RKO (cell line): ENCODE results near the gene SERHL2.
"Not testable (repeated sequence)": the region's sequence is repeated elsewhere in the genome, so short reads cannot be mapped to it uniquely, and the experiment has no call there.

Experiments used
- DNase-seq: peaks from one replicate; pipeline ENCODE4 v3.0.0-alpha.2; 2016; ENCODE audit warnings: low spot score

The SERHL2 gene, protein sequence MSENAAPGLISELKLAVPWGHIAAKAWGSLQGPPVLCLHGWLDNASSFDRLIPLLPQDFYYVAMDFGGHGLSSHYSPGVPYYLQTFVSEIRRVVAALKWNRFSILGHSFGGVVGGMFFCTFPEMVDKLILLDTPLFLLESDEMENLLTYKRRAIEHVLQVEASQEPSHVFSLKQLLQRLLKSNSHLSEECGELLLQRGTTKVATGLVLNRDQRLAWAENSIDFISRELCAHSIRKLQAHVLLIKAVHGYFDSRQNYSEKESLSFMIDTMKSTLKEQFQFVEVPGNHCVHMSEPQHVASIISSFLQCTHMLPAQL

DNA sequence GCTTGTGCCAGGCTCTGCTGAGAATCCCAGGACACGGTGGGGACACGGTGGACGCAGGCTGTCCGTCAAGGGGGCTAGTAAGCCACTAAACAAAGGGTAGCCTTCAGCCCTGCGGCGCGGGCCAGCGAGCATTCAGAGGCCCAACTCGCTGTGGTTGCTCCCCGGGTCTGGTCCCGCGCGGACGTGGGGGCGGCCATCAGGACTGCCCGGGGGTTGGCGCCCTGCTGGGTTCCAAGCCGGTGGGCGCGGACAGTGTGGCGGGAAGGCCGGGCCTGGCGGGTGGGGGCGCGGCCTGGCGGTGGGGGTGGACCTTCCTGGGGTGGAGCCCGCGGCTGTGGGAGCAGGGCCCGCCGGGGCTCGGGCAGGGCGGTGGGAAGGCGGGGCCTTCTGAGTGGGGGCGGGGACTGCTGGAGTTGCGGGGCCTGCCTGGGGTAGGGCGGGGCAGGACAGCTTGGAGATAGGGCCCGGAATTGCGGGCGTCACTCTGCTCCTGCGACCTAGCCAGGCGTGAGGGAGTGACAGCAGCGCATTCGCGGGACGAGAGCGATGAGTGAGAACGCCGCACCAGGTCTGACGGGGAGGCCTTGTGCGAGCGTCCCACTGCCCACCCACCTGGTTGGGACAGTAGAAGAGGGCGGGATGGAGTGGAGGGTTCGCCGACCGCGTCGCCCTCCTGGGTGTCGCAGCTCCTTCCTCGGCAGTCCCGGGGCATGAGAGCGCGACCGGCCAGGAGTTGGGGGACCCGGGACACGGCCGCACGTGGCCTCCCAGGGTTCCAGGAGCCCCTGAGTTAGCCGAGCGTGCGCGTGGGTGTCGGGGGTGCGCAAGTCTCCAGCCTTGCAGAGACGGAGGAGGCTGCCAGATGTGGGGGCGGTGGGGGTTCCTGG, at the start of gene SERHL2:
Gene SERHL2, plus strand, starts transcription at position 482 of the 887 bp plus-strand sequence. Its CDS starts 65 bp downstream, at position 547.
- DNase-seq: no peak

DNA sequence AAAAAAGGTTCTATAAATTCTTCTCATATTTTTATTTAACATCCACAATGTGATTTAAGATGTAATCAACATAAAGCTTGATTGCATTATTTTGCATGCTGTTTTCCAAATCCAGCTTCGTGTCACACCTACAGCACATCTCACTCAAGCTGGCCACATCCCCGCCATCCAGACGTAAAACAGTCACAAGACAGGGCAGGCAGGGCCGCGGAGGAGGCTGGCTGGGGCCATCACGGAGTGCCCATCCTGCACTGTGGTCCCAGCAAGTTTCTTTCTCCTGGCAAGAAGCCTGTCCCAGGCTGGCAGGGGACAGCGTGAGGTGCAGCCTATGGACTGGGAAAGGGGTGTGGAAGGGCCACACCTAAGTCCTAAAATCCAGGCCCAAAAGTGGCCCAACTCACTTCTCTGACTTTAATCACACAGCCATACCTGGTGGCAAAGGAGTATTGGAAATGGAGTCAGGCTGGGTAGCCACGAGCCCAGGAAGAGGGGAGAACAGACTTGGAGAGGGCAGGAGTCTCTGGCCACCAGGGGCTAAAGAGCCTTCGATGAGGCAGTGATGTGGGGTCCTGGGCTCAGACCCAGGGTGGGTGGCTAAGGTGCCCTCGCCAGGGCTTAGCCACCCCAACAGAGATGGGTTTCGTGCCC, 45.3 kb upstream of the SERHL2 start:
- not testable (repeated sequence) for DNase-seq

DNA sequence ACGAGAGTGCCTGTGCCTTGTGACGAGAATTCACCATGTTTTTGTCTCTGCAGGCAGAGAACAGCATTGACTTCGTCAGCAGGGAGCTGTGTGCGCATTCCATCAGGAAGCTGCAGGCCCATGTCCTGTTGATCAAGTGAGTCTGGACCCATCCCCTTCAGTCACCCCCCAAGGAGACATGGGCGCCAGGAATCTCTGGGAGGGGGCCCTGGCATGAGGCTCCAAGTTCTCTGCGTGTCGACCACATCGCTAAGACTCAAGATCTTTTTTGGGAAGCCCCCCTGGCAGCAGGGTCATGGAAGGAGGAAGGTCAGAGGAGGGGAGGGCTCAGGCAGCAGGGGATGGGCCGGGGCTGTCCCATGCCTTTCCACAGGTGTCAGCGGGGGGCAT, 44.8 kb upstream of the SERHL2 start:
- not testable (repeated sequence) for DNase-seq

DNA sequence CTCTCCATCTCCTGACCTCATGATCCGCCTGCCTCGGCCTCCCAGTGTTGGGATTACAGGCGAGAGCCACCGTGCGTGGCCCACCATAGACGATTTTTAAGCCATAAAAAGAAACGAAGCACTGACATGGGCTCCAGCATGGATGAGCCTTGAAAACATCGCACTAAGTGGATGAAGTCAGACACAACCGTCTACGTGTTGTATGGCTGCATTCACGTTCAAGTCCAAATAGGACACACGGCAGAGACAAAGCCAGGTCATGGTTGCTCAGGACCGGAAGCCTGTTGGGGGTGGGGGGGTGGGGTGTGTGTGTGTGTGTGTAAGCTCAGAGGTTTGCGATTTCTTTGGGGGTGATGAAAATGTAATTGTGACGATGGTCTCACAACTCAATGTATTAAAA, 44.2 kb upstream of the SERHL2 start:
- DNase-seq: no peak

DNA sequence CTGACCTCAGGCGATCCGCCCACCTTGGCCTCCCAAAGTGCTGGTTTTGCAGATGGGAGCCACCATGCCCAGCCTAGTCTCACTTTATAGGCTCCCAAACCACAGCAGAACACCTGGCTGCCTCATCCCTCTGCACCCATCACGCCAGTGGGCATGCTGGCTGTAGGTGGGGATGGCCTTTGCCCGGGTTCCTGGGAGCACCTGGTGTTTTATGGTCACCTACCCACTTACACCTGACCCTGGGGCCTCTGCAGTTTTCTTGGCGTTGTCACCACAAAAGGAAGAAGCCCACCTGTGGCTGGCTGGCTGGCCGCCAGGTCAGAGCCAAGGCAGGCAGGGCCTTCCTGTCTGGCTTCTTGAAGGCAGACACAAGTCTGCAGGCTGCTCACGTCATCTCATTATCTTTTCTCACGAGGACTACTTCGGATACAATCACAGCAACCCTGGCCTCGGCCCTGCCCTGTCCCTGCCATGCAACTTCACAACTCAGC, 42.3 kb upstream of the SERHL2 start:
- no peak for DNase-seq

DNA sequence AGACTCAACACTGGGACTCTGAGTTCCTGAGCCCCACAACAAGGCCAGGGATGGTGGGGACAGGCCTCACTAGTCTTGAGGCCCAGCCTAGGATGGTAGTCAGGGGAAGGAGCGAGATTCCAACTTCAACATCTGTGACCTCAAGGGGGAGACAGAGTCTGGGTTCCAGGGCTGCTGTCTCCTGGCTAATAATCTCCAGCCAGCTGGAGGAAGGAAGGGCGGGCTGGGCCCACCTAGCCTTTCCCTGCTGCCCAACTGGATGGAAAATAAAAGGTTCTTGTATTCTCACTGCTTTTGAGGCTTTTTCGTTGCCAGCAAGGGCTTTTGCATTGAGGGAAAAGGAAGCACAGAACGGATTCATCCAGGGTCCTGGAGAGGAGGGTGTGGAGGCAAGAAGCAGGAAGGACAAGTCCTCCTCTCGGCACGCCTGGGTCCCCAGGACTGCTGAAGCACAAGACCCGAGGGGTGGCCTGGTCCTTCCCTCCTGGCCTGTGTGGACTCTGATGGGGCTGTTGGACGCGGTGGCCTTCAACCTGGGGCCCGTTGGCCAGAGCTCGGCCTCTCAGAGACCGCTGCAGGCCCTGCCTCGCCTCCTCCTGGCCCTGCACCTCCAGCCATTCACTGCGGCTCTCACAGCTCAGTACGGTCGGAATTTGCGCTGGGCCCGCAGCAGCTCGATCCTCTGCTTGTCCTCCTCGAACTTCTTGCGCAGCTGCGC, 41.3 kb upstream of the SERHL2 start:
- DNase-seq: peak; percentile 41

DNA sequence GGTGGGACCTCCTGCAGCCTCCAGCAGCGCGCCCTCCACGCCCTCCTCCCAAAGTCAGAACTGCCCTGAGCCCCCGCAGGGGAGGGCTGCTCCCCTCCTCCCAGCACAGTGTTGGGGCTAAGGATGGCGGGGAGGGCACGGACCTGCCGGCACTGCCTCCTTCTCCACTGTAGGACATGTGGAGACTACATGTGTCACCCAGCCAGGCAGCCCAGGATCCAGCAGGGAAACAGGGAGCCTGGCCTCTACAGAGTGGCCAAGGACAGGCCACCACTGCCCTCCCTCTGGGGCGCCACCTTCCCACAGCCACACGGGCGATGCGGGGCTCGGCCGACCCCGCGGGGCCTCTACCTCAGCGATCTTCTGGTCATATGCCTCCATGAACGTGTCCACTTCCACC, 39.4 kb upstream of the SERHL2 start:
- DNase-seq: not testable (repeated sequence)

DNA sequence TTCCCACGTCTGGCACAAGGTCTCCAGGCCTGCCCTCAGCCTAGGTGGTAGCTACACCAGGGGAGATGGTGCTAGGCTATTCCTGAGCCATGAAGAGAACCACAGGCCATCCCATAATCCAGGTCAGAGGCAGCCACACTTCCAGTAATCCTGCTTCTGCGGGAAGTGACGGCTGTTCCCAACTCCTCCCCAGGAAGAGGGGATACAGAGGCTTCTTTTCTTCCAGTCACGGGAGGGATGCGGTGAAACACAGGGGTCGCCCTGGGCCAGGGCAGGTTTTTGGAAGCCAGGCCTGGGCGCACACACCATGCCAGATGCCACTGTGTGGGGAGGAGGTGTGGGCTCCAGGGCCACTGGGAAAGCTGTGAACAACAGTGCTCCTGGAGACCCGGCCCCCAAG, 38.5 kb upstream of the SERHL2 start:
- DNase-seq: not testable (repeated sequence)

DNA sequence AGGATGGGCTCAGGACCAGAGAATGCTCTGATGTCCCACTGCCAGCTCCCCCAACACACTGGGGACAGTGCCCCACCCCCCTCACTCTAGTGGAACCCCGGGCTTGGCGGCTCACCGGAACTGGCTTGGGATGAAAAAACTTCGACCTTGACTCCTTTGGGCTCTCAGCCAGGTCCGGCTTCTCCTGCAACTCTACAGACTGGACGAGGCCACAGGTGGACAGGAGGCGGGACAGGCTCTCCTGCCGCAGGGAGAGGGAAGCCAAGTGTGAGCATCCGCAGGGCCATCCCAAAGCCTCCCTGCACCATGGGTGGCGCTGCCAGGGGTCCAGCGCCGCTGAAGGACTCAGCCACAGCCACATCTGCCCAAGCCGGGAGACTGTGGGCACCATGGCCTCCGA, 37.9 kb upstream of the SERHL2 start:
- no peak for DNase-seq

DNA sequence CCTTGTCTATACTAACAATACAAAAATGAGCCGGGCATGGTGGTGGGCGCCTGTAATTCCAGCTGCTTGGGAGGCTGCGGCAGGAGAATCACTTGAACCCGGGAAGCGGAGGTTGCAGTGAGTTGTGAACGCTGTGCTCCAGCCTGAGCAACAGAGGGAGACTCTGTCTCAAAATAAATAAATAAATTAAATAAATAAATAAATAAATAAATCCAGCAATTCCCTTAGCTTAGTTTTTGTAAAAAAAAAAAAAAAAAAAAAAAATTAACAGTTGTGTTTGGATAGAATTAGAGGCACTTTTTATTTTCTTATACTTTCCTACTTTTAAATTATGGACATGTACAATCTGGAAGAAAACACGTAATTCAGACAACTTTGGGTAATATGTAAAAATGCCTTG, 36.7 kb upstream of the SERHL2 start:
- not testable (repeated sequence) for DNase-seq

DNA sequence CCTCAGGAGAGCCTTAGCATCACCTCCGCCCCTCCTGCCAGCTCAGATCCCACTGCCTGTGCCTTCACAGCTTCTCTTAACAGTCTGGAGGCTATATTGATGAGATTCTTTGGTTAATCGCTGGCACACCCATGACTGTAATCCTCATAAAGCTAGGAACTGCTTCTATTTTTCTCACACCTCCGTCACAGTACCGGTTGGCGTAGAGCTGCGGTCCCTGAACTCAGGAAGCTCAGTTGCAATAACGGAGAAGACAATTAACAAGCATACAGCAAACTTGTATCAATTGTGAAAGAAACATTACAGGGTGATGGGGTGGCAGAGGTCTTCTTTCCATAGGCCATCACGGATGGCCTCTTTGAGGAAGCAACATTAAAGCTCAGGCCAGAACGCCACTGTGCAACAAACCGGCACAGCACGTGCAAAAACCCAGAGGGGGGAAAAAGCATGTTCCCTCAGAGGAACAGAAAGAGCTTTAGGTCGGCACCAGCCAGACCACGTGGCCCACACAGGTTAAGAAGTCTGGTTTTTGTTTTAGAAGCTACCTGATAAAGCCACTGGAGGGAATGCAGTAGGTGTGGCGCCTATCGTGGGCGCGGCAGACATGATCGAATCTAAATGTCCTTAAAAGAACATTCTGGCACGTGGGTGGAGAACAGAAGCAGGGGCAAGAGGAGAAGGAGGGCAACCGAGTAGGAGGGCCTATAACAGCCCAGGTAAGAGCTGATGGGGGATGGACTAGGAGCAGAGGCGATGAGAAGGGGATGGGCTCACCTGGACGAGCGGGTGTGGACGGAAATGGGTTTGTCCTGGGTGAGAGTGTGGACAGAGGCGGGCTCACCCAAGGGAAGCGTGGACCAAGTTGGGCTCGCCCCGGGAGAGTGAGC, 34.9 kb upstream of the SERHL2 start:
- not testable (repeated sequence) for DNase-seq

DNA sequence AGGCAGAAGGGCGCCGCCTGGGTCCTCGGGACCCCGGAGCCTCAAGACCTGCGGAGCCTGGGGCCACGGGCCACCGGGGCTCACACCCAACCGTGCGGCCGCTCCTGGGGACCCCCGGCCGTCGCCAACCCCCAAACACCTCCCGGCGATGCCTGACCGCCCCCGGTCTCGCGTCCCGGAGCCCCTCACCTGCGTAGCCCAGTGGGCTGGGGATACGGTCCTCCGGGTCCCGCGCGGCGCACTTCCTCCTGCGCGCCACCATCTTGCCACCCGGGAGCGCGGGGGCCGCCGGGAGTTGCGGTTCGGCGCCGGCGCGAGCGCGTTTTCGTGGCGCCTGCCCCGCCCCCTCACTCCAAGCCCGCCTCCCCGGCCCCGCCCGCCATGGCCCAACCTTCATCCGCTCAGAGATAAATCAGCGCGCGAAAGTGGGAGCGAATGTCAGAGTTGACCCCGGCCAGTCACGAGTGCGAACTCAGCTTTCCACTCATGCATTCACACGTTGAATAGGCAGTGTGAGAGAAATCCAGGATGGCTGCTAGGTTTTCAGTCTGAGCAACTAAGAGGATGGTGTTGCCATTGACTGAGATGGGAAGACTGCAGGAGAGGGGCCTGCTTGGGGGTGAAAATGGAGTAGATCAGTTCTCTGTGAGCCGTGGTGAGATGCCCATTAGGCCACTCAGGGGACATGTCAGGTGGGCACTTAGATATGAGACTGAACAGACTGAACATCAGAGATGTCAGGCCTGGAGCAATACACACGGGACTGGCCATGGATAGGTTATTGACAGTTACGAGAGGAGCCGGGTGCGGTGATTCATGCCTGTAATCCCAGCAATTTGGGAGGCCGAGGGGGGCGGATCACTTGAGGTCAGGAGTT, 34.0 kb upstream of the SERHL2 start, which contains the start of gene RRP7A:
Gene RRP7A, minus strand, starts transcription at position 272 of the 877 bp plus-strand sequence. Its CDS starts 10 bp downstream, at position 262.
- peak; percentile 82 for DNase-seq

DNA sequence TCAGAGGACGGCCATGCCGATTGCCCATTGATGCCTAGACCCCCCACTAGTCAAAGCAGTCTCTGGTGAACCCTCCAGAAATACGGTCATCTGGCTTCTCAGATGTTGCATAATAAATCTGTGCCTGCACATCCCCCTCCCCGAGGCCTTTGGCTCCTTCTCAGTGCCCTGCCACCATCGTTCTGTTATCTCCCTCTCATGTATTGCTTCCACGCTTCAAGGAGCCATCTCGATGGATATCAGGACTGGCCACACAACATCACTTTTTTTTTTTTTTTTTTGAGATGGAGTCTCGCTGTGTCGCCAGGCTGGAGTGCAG, 32.6 kb upstream of the SERHL2 start:
- DNase-seq: no peak

DNA sequence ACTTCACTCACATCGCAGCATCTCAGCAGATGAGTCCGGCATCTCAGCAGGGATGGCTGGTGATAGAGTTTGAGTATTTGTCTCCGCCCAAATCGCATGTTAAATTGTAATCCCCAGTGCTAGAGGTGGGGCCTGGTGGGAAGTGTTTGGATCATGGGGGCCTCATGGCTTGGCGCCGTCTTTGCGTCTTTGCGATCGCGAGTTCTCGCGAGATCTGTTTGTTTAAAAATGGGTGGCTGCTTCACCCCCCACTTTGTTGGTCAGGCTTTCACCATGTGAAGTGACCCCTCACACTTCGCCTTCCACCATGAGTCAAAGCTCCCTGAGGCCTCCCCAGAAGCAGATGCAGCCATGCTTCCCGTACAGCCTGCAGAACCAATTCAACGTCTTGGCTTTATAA, 31.2 kb upstream of the SERHL2 start:
- no peak for DNase-seq

DNA sequence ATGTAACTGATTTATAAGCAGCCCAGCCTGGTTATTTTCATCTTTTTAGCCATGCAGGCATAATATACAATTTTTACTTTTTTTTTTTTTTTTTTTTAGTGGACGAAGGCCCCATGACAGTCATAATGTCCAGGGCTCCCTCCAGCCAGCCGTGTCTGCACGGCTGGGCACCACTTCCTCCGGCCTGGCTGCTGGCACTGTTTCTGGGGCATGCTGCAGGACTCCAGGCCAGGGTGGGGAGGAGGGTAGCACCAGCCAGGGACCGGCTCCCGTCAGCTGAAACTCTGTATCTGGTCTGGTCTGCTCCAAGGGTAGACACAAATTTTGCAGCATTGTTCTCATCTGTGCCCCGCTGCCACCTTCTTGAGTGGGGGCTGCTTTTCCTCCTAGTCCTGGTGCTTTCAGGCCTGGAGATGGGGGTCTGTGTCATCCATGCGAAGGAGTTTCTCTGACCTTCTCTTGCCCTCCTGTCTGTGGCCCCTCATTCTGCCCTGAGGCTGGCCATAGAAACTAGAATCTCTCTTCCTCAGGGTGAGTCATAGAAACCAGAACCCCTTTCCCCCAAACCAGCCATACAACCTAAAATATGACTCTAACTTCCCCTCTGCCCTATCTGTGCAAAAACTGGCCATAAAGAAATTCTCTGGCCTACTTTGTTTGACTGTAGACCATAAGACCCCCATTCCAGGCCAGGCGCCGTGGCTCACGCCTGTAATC, 25.0 kb upstream of the SERHL2 start:
- DNase-seq: no peak

DNA sequence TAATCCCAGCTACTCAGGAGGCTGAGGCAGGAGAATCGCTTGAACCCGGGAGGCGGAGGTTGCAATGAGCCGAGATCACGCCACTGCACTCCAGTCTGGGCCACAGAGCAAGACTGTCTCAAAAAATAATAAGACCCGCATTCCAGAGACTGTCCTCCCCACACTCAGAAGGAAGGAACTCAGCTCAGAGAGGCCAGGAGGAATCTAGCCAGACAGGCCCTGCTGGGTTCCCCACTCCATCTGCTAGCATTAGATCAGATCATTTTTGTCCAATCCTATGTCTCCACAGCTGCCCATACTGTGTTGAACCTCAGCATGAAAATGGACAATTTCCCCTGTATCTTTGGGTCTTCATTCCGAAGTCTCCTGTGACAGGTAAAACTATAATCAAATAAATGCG, 24.3 kb upstream of the SERHL2 start:
- not testable (repeated sequence) for DNase-seq

DNA sequence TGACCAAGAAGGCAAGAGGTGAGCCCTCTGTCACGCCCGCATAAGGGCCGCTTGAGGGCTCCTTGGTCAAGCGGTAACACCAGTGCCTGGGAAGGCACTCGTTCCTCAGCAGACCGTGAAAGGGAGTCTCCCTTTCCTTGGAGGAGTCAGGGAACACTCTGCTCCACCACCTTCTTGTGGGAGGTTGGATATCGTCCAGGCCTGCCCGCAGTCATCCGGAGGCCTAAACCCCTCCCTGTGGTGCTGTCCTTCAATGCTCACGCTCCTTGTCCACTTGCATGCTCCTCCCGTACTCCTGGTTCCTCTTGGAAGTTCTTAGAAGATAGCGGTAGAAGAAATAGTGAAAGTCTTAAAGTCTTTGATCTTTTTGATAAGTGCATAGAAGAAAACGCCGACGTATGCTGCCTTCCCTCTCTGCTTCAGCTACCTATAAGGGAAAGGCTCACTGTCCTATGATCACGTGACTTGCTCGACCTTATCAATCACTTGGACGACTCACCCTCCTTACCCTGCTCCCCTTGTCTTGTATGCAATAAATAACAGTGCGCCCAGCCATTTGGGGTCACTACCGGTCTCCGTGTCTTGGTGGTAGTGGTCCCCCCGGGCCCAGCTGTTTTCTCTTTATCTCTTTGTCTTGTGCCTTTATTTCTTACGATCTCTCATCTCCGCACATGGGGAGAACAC, 22.2 kb upstream of the SERHL2 start:
- not testable (repeated sequence) for DNase-seq

DNA sequence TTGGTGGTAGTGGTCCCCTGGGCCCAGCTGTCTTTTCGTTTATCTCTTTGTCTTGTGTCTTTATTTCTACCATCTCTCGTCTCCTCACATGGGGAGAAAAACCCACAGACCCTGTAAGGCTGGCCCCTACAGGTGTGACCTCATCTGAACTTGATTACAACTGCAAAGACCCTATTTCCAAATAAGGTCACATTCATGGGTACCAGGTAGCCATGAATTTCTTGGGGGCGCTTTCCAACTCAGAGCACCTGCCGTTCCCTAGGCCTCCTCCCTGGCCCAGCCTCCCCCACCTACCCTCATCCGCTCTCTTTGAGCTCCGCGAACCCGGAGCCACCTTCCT, 20.1 kb upstream of the SERHL2 start:
- no peak for DNase-seq
